HepG2 (cell line): ENCODE results near the gene ATG4D.

ENCODE experiments used
- ATF3 ChIP-seq: sonication (generic); formaldehyde crosslinking; IDR thresholded peaks from 2 replicates; pipeline ENCODE4 v1.4.0; 2020; ENCODE audit warnings: missing genetic modification reagents
- CTCF ChIP-seq: sonication (generic); formaldehyde crosslinking; IDR thresholded peaks from 2 replicates; pipeline ENCODE4 v1.5.0; 2020; ENCODE audit warnings: mild to moderate bottlenecking, missing genetic modification reagents, moderate library complexity
- SMC3 ChIP-seq: IDR thresholded peaks from 2 replicates; pipeline ENCODE4 v1.6.1; 2011; ENCODE audit warnings: low read length, improper control_type of control experiment

GRCh38 chr19:10549733-10550132, 6.0 kb downstream of the ATG4D start:
- no peak for TF ChIP-seq ATF3
- no peak for TF ChIP-seq SMC3
- no peak for TF ChIP-seq CTCF
